DMS53 treated with DMSO at 0.1 percent for 48 hours (cell line): ENCODE measurements around the gene KRTAP4-8.
"Not testable (repeated sequence)": the region's sequence is repeated elsewhere in the genome, so short reads cannot be mapped to it uniquely, and the experiment has no call there.

Experiments
- DNase-seq: peaks from one replicate; lab custom pipeline; 2025; ENCODE audit not compliant: unreplicated experiment; lab: John Stamatoyannopoulos, UW

The KRTAP4-8 gene

GRCh38 chr17:41065829-41066624 is 31.9 kb downstream of the KRTAP4-8 start, which contains the start of gene KRTAP2-4:
Gene KRTAP2-4, minus strand, starts transcription at chr17:41065879. Its CDS starts 34 bp downstream, at chr17:41065845.
- no peak for DNase-seq

- DNase-seq, result not testable (repeated sequence)
Observed at GRCh38 chr17:41065016-41065689, 32.8 kb downstream of the KRTAP4-8 start.

GRCh38 chr17:41064301-41064700 is 33.6 kb downstream of the KRTAP4-8 start:
- DNase-seq, result no peak

- DNase-seq, result no peak
Observed at GRCh38 chr17:41063449-41063848, 34.5 kb downstream of the KRTAP4-8 start.

GRCh38 chr17:41061964-41062363 is 36.0 kb downstream of the KRTAP4-8 start:
- no peak for DNase-seq

GRCh38 chr17:41060052-41060604 is 37.8 kb downstream of the KRTAP4-8 start, which contains the start of gene KRTAP2-3:
Gene KRTAP2-3, minus strand, starts transcription at chr17:41060114. Its CDS starts 64 bp downstream, at chr17:41060050.
- no peak for DNase-seq

- DNase-seq, result not testable (repeated sequence)
Observed at GRCh38 chr17:41059276-41060051, 38.5 kb downstream of the KRTAP4-8 start.

GRCh38 chr17:41058741-41059140 is 39.2 kb downstream of the KRTAP4-8 start:
- no peak for DNase-seq

GRCh38 chr17:41057547-41057946 is 40.4 kb downstream of the KRTAP4-8 start:
- DNase-seq, result no peak

GRCh38 chr17:41055130-41055529 is 42.8 kb downstream of the KRTAP4-8 start, which contains the start of gene KRTAP2-2:
Gene KRTAP2-2, minus strand, starts transcription at chr17:41055230. Its CDS starts 19 bp downstream, at chr17:41055211.
- DNase-seq, result not testable (repeated sequence)

GRCh38 chr17:41054556-41054955 is 43.4 kb downstream of the KRTAP4-8 start:
- DNase-seq, result not testable (repeated sequence)

- no peak for DNase-seq
Observed at GRCh38 chr17:41054025-41054424, 43.9 kb downstream of the KRTAP4-8 start.

GRCh38 chr17:41052566-41052965 is 45.4 kb downstream of the KRTAP4-8 start:
- DNase-seq, result no peak

- no peak for DNase-seq
Observed at GRCh38 chr17:41049110-41049509, 48.8 kb downstream of the KRTAP4-8 start.

GRCh38 chr17:41048441-41048840 is 49.5 kb downstream of the KRTAP4-8 start:
- DNase-seq, result no peak
